IPS-18a (cell line): Measurements from ENCODE around the gene XIAP.

Experiments used
- H3K27ac ChIP-seq: one replicate; pipeline ENCODE4 v1.5.1; 2013; ENCODE audit warnings: low read length
- H3K27me3 ChIP-seq: one replicate; pipeline ENCODE4 v1.6.1; 2013; ENCODE audit warnings: mild to moderate bottlenecking, low read length; ENCODE audit not compliant: control insufficient read depth, insufficient read depth
- H3K36me3 ChIP-seq: one replicate; pipeline ENCODE4 v1.6.1; 2013; ENCODE audit warnings: low read depth, low read length; ENCODE audit not compliant: control insufficient read depth
- H3K4me1 ChIP-seq: one replicate; pipeline ENCODE4 v1.6.1; 2013; ENCODE audit warnings: low read depth, low read length; ENCODE audit not compliant: control insufficient read depth
- H3K4me3 ChIP-seq: one replicate; pipeline ENCODE4 v1.5.1; 2013; ENCODE audit warnings: low read length
- H3K9ac ChIP-seq: one replicate; pipeline ENCODE4 v1.6.1; 2013; ENCODE audit warnings: mild to moderate bottlenecking, low read length, moderate library complexity
- H3K9me3 ChIP-seq: one replicate; pipeline ENCODE4 v1.6.1; 2013; ENCODE audit warnings: low read depth, low read length; ENCODE audit not compliant: control insufficient read depth

XIAP gene

DNA sequence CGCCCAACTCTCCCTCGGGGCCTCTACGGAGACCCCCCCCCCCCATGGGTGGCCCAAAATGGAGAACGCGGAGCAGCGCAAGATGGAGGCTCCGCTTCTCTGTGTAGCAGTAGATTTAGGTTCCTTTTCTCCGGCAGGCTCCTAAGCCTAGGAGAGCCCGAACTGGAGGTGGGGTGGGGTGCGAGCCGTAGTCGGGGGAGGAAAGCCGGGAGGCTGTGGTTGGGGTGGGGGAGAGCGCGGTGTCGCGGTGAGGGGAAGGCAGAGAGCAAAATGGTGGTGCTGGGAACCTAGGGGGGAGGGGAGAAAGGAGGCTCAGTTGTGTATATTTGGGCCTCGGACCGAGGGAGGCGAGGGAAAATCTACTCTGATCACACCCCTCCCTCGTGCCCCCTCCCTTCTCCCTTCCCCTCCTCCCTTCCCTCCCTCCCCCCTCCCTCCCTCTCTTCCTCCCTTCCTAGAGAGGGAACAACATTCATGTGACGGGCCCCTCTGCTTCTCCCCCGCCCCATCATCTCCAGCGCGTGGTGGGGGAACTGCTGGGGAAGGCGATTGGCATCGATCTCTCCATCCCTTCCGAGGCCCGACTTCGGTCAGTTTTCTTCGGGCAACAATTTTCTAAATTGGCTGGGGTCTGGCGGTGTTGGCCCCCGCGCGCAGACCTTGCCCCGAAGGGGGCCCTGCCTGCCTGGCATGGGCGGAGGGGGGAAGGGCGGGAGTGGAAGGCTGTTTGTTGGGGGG, 101.6 kb downstream of the XIAP start, which contains the start of gene STAG2:
TSS of gene STAG2 (plus strand) at position 439 of the 738 bp plus-strand sequence. CDS start 60,922 bp downstream, outside the sequence.
- Histone ChIP-seq H3K4me1 (peaks cover 8% of the 10 kb centered on the region), H3K9ac (peak within 1 kb of the TSS; percentile 96), H3K4me3 (peak within 1 kb of the TSS; percentile 94), H3K9me3 (peaks cover 14% of the 10 kb centered on the region), H3K27me3 (no peaks in the 10 kb centered on the region), H3K36me3 (no peaks in the 10 kb centered on the region), H3K27ac (peak within 1 kb of the TSS; percentile 93)

DNA sequence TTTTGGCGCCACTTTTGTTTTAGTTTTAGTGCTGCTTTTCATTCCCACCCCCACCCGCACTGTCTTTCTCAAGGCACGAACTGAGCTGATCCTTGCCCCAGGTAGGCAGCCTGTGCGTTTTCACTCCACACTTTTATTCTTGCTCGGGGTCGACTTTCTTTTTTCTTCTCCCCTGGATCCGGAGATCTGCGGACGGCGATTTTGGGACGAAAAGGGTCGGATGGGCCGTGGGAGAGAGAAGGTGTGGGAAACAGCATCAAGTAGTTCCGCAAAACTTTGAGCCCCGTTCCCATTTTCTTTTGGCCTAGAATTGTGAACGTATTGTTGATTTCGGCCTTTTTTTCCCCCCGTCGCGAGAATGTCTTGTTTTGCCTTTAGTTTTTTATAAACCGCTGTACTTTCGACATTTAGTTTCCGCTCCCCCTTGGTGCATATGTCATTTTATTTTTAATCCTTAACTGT, 102.2 kb downstream of the XIAP start:
- Histone ChIP-seq H3K27me3 (no peaks in the 10 kb centered on the region), H3K36me3 (no peaks in the 10 kb centered on the region), H3K4me3 (peak overlapping the region; percentile 94), H3K27ac (peak overlapping the region; percentile 93), H3K9ac (peak overlapping the region; percentile 96), H3K9me3 (peaks cover 14% of the 10 kb centered on the region), H3K4me1 (peaks cover 8% of the 10 kb centered on the region)

DNA sequence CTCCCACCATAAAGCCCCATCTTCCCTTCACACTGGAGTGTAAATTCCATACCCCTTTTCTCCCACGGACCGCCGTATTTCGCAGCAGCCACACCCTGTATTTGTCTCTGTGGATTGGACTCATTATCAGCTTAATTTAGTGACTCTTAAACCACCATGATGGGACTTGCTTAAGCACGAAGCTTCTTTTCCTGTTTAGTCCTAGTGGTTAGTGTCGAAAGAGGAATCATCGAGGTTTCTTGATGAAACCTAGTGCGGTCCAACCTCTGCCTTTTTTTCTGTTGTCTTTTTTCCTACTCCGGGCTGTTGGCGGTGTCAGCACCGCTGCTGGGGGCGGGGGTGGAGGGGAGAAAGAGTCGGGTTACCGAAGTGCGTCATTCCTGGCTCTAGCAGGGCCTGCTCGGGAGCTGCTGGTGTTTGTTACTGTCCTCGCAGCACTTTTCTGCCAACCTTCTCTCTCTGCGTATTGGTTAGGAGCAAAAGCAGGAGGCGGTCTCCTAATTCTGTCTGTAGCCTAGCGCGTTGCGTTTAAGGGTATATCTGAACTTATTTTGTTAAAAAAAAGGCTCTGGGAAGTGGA, 103.0 kb downstream of the XIAP start:
- Histone ChIP-seq H3K27me3 (no peaks in the 10 kb centered on the region), H3K9ac (peak overlapping the region; percentile 96), H3K9me3 (peaks cover 13% of the 10 kb centered on the region), H3K4me3 (peak overlapping the region; percentile 94), H3K36me3 (no peaks in the 10 kb centered on the region), H3K4me1 (peaks cover 8% of the 10 kb centered on the region), H3K27ac (peak overlapping the region; percentile 93)
